HS-27A (cell line): ENCODE data around the gene ARL6IP4.
A peak's percentile ranks its signal among the peaks of the same experiment; 100 is the strongest.
"Not testable (repeated sequence)": the region's sequence is repeated elsewhere in the genome, so short reads cannot be mapped to it uniquely, and the experiment has no call there.

Experiments
- DNase-seq: peaks from one replicate; pipeline ENCODE4 v3.0.0-alpha.2; 2012; ENCODE audit warnings: low read depth, missing footprints

ARL6IP4 gene

DNA sequence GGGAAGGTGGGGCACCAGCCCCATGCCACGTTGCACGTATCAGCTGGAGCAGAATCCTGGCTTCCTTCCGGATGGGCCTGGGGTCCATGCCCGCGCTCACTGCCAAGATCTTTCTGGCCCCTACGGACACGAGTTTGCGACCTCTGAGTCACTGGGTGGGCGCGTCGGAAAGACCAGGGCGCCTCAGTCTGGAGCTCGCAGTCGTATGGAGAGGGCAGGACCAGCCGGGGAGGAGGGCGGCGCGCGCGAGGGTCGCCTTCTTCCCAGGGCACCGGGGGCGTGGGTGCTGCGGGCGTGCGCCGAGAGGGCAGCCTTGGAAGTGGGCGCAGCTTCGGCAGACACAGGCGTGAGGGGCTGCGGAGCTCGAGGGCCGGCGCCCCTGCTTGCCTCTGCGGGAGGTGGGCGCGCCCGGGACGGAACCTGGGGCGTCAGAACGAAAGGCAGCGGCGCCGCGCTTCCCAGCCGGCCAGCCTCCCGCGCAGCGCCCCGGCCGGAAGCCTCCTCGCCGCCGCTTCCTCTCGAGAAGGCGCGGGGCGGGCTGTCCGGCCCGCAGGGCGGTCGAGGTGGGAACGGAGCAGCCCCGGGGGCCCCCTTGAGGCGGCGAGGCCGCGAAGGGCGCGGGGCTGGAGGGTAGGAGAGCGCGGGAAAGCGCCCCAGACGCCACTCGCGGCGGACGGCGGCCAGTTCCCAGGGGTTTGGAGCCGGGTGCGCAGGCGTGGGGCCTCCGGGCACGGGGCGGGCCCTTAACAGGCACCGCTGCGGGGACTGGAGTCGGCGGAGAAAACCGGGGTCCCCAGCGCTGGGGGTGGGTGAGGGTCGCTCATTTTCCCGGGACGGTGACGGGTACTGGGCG lies at the start of gene ARL6IP4:
ARL6IP4 (plus strand) TSS at position 499 of the 853 bp plus-strand sequence. CDS start 459 bp downstream, outside the sequence.
- no peak for DNase-seq

DNA sequence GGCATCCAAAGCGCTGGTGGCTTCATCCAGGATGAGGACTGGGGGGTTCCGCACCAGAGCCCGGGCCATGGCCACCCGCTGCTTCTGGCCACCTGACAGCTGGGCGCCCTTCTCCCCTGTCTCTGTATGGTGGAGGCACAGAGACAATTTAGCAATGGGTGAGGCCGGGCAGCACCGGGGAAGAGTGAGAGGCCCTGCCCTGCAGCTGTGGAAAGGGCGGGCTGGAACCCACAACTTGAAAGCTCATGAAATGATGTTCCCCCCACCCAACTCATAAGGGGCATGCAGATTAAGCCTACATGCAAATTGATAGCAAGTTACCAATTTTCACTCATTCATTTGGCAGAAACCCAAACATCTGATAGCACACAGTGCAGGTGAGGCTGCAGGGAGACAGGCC lies 48.3 kb upstream of the ARL6IP4 start:
- DNase-seq, result no peak

DNA sequence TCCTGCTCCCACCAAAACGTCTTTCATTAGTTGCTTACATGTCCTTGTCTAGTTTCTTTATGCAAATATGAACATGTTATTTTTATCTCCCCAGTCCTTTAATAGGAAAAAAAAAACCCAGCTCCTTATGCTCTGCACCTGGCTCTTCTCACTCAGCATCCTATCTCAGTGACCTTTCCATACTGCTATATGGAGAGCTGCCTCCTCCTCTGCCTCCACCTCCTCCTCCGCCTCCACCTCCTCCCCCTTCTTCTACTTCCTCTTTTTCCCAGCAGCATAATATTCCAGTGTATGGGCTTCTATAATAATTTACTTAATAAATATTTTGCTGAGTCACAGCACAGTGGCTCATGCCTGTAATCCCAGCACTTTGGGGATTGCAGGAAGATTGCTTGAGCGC lies 45.8 kb upstream of the ARL6IP4 start:
- DNase-seq, result no peak

DNA sequence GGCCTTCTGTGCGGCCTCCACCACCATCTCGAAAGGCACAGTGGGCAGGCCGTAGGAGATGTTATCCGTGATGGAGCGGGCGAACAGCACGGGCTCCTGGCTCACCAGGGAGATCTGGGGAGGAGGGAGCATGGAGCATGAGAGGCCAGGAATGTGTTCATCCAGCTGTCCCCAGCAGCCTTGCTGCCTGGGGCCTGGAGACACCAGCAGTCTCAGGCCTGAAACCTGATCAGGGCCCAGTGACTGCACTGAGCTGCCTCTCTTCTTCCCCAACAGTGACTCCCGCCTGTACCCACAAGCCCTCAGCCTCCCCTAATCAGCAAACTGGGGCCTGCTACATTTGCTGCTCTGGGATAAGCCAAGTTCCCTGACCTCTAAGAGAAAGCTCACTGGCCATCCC lies 45.2 kb upstream of the ARL6IP4 start:
- no peak for DNase-seq

DNA sequence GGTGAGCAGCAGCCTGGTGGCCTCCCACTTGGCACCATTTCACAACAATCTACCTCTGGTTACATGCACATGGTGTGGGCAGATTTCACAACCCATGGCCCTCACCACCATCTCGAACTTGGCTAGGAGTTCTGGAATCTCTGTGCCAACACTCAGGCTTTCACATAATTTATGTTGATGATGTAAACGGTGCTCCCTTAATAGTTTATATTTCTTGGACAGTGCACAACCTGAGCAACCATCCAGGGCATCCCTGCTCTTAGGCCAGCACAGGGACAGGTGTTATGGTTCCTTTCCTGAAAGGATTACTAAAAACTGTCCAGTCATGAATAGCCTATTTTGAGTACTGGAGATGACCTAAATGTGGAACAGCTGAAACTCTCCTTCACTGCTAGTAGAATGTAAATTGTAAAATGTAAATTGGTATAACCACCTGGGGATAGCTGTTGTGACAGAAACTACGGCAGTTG lies 42.8 kb upstream of the ARL6IP4 start:
- no peak for DNase-seq

DNA sequence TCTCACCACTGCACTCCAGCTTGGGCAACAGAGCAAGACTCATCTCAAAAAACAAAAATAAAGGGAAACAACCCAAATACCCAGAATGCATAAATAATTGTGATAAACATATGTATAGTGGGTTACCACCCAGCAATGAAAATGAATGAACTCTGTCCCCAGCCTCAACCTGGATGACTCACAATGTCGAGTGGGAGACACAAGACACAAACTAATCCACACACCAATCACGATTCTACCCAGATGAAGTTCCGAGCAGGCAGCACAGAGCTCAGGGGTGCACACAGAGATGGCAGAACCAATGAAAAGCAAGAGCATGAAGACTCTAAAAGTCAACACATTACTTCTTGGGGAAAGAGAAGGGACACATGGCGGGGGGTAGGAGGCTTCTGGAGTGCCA lies 41.4 kb upstream of the ARL6IP4 start:
- no peak for DNase-seq

DNA sequence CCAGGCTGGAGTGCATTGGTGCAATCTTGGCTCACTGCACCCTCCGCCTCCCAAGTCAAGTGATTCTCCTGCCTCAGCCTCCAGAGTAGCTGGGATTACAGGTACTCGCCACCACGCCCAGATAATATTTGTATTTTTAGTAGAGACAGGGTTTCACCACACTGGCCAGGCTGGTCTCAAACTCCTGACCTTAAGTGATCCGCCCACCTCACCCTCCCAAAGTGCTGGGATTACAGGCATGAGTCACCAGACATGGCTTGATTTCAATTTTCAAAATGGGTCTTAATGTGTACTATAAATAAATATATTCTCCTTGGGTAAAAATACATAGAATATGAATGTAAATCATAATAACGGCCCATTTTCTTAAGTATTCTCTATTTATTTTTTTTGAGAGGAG lies 39.1 kb upstream of the ARL6IP4 start:
- DNase-seq, result not testable (repeated sequence)

DNA sequence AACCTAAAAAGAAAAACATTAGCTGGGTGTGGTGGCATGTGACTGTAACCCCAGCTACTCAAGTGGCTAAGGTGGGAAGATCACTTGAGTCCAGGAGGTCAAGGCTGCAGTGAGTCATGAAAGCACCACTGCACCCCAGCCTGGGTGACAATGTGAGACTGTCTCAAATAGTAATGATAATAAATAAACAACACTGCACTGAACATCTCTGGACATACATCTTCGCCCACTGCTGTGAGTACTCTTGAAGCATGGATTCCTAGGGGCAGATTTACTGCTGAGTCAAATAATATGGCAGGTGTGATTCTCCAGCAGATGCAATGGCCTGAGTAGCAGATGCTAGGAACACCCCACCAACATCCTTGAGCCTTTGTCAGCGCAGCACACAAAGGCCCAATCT lies 37.8 kb upstream of the ARL6IP4 start:
- no peak for DNase-seq

DNA sequence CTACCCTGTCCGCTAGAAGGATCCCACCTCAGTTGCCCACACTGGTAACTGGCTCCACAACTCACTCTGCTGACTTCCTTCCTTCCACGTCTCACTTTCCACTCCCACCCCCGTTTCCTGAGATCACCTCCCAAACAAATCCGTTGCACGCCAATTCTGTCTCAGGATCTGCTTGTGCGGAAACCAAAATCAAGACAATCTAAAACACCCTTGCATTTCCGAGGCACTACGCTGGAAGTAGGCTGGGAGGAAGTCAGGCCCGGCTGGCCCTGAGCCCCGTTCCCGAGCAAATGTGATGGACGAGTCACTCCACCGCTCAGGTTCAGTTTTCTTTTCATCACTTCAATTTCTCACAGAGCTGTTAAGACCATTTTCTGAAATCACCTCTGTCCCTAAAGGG lies 37.3 kb upstream of the ARL6IP4 start:
- DNase-seq, result no peak

DNA sequence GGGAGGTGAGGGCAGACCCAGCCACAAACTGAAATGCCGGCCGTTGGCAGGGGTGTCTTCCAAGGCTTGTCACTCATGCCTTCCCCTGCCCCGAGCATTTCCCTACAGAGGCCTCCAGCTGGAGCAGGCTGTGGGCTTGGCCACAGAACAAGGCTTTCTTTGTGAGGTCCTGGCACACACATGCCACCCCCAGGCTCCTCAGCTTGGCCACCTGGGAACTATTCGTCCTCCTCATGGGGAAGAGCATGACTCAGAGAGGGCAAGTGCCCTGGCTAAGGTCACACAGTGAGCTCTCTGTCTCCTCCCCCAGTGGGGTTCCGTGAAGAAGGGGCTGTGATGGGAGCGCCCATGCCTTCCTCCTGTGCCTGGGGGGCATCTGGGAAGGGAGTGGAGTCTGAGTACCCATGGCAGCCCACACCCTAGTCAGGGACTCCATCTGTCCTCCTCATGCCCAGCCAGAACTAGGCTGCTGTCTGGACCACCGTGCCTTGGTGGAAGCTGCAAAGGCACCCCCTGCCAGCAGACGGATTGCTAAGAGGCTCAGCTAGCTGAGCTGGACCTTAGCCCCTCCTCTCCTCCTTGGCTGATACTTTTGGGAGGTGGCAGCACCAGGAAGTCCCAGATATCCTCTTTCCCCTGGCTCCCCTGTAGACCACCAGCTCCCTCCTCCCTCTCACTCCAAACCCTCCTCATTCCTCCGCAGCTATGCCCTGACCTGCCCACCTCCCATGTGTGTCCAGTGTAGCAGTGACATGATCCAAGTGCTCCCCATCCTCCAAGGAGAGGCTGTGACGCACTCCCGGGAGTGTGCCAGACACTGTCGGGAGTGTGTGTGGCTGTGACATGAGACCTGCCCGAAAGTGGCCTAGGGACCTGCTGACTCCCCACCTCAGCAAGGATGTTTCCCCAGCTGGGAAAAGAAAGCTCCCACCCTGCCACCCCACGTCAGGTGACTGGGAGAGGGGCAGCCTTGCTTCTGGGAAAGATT lies 35.6 kb upstream of the ARL6IP4 start:
- no peak for DNase-seq

DNA sequence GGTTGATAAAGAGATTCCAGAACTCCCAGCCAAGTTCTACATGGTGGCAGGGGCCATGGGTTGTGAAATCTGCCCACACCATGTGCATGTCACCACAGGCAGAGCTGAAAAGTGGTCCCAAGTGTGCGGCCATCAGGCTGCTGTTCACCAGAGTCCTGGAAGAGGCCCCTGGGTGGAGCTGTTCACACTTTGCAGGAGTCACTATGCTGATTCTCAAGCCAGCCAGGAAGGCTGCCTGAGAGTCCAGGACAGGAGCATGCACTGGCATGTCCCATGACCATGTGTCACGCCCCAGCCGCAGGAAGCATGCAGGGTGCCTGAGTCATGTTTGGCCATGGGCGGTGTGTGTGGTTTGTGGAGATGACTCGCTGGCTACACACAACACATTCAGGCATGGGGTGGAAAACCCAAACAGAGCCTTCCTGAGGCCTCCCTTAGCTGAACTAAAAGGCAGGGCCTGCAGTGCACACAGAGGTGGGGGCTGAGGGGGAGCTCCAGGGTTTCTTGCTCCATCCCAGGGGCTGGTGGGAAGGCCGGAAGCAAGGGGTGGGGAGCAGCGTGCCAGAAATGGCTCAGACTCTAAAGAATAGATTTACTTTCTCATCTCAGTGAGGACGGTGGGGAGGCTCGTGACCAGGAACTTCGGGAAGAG lies 33.7 kb upstream of the ARL6IP4 start:
- peak; percentile 96 for DNase-seq

DNA sequence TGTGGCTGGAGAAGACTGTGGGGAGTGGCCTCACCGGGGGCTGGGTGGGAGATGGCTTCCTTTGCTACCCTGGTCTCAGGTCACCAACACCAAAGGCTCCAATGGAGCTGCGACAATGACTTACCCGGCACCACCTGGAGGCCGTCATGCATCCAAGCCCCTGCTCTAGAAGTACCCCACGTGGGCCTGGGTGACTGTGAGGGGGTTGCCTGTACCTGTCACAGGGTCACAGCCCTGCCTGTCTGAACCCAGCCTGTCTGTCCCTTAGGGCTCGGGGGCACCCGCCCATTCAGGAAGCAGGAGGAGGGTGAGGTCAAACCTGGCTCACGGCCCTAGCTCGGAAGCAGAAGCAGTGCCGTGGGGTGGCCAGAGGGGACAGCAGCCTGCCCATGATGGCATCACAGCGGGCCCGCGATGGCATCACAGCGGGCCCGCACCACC lies 33.1 kb upstream of the ARL6IP4 start:
- DNase-seq, result no peak

DNA sequence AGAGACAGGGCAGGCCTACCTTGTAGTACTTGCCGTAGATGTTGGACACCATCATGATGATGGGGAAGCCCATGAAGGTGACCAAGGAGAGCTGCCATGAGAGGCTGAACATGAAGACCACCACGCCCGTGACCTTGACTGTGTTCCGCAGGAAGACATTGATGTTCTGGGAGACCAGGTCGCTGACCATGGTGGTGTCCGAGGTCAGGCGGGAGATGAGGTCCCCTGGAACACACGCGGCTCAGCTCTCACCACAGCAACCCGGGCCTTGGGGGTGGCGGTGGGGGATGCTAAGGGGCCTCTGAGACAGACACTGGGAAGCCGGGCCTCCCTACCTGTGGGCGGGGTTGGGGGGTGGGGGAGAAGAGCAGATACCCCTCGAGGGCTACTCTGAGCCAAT lies 31.9 kb upstream of the ARL6IP4 start:
- no peak for DNase-seq

DNA sequence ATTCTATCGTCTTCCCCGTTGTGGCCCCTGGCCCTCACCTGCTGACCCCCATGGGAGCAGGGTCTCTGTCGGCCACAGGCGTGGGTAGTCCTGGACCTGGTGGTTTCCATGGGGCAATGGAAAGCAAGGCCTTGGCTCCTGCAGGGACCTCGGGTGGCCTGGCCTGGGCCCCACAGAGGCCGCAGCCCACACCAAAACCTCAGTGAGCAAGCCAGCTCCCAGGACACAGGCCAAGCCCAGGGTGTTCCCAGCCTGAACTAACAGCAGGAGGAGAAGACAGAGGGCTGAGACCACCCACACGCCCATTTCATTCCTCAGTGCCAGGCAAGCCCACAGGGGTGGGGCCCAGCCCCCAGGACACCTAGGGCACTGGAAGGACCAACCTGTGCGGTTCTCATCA lies 31.1 kb upstream of the ARL6IP4 start:
- no peak for DNase-seq

DNA sequence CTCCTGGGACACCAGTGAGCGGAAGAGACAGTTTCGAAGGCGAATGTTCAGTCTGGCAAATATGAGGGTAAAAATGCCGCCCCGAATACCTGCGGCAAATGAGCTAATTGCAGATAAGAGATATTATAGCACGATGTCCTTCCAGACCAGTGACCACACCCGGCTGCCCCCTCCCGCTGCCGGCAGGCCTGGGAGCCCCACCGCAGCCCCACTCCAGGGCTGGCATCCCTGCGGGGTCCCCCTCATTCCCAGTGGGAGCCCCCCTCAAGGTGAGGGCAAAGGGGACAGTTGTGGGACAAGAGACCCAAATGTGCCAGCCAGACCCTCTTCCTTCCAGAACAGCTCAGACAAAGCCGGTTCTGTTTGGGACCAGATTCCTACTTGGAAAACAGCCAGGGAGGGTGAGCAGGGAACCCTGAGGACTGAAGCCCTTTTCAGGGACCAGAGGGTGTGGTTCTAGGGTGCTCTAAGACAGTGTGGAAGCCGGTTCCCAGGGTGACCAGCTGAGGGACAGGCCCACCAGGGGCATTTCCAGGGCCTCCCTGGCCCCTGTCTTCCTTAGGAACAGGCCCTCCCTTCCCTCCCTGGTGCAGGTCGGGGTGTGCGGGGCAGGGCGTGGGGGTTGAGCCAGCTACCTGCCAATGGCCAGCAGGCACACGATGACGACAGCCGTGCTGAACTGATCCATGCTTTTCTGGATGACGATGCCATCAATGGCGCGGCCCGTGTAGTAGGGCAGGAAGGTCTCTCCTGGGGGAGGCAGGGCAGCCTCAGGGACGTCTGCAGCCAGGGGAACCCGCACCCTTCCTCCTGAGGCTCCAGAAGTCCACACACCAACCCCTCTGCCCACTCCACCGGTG lies 30.4 kb upstream of the ARL6IP4 start:
- no peak for DNase-seq

DNA sequence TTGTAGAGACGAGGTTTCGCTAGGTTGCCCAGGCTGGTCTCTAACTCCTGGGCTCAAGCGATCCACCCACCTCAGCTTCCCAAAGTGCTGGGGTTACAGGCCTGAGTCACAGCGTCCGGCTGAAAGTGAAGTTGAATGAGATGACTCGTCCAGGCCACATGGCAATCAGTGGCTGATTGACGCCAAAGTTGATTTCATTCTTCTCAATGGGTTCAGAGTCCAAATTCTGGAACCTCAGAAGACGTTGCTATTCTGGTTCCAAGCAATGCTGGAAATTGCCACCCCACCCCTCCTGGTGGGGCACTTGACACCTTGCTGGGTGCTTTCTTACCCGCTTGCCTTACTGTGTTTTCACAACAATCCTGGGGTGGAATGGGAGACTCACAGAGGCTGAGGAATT lies 29.1 kb upstream of the ARL6IP4 start:
- DNase-seq, result no peak

DNA sequence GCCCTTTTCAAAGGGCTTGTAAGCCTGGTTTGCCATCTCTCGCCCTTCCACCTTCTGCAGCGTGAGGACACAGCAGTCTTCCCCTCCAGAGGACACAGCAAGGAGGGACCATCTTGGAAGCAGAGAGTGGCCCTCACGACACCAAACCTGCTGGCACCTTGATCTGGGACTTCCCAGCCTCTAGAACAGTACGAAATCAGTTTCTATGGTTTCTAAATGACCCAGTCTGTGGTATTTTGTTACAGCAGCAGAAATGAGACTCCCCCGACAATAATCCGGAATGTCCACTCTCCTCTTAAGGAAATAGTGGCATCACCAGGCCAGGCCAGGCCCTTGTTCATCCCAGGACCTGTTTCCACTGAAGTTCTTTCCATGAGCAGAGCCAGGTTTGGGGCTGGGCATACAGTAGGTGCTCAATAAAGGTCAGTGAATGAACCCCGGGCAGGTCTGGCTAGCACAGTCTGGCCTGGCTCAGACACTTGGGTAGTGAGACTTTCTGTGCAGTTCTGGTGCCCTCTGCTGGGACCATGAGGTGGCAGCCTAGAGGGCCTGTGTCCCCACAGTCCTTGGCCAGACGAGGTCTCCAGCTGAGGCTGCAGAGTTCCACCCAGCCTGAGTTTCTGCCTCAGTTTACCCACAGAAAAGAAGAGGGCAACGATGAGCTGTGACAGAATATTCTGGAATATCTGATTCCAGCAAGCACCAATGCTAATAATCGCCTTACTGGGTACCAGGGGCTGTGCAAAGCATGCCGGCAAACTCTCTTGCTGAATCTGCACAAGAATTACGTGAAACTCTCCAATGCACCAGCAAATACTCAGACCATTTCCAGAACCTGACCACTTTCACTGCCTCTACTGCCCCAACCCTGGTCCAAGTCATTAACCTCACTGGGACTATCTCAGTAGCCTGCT lies 28.2 kb upstream of the ARL6IP4 start:
- DNase-seq, result no peak

DNA sequence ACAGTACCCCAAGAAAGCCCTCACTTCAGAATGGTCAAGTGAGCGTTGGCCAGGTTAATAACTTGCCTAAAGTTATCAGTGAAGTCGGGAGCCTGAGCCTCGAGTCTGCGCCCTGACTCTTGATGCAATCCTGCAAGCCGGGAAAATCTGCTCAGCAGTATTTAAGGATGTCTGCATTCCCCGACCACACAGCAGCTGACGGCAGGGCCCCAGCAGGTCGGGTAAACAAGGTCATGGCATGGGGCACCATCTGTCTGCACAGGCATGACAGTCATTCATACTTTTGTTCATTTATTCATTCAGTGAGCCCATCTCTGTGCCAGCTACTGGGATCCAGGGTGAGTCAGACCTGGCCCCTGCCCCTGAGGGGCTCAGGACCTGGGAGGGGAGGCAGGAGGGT lies 25.3 kb upstream of the ARL6IP4 start:
- no peak for DNase-seq

DNA sequence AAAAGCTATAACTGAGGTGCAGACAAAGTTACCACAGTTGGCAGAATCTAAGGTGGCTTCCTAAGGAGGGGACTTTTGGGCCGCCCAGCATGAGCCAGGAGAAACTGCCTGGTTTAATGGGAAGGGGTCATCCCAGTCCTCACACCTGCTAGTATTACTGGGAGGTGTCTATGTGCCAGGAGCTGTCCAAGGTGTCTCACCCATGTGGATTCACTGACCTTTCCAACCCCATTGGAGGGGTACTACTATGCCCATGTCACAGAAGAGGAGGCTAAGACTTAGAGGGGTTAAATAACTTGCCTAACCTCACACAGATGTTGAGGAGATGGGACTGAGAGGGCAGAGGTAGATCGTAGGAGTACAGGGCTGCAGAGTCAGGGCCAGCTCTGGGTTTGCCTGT lies 24.4 kb upstream of the ARL6IP4 start:
- DNase-seq, result no peak

DNA sequence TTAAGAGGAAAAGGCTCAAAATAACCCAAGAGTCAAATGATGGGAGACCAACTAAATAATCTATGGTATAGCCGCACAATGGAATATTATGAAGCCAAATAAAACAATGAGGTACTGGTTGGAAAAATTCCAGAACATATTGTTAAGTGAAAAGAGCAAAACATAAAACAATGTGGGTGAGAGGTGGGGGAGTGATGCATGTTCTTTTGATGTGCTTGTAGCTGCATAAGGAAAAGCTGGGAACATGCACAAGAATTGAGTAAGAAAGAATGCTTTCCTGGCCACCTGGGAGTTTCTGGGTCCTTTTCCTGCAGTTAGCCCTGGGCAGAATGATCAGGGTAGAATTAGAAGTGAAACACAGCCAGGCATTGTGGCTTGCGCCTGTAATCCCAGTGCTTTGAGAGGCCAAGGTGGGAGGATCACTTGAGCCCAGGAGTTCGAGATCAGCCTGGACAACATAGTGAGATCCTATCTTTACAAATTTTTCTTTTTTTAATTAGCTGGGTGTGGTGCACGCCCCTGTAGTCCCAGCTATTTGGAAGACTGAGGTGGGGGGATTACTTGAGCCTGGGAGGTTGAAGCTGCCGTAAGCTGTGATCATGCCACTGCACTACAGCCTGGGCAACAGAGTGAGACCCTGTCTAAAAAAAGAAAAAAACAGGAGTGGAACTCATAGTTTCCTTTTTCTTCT lies 22.1 kb upstream of the ARL6IP4 start:
- DNase-seq, result no peak
